GM12892 (cell line): ENCODE measurements around the gene CDC7.

Experiments used
- DNase-seq: peaks from one replicate; pipeline ENCODE4 v3.0.0; 2011; ENCODE audit not compliant: insufficient read length
- FAIRE-seq: peaks from 2 replicates; lab custom pipeline; 2011; peaks lifted over from hg19 to GRCh38; lab: Jason Lieb, UNC
- POLR2A ChIP-seq: IDR thresholded peaks from 2 replicates; pipeline ENCODE4 v1.6.1; 2011; ENCODE audit warnings: low read depth, low read length, control low read depth
- POLR2AphosphoS5 ChIP-seq: IDR thresholded peaks from 2 replicates; pipeline ENCODE4 v1.6.1; 2011; ENCODE audit warnings: low read depth, low read length, control low read depth
- TAF1 ChIP-seq: IDR thresholded peaks from 2 replicates; pipeline ENCODE4 v1.6.1; 2011; ENCODE audit warnings: low read depth, mild to moderate bottlenecking, control low read depth, low read length, borderline replicate concordance

CDC7 gene

DNA sequence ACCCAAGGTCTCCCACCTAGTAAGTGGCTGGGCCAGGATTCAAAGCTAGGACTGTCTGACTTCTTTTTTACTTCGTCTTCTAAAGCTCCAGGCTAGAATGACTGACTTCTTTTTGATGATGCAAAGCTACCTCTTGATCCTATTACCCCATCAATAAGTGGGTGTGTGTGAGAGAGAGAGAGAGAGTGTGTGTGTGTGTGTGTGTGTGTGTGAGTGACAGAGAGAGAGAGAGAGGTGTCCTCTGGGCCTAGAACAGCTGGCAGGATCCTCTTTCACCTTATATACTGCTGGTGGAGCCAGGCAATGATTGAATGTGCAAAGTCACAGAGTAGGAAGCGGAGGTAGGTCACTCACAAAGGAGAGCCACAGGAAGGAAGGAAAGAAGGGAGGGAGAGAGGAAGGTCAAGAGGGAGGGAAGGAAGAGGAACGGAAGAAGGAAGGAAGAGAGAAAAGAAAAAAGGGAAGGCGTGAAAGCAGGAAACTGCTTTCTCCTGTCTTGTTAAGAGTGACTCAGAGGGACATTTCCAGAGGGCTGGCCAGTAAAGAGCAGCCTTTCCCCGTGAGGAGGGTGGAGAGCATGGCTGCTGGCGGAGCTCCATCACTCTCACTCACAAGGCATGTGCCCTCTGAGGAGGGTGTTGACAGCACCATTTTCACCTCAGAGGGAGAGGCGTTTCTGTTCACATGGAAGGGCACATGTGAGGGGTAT is 68.9 kb downstream of the CDC7 start:
- TF ChIP-seq TAF1 (no peak), POLR2AphosphoS5 (no peak)
- FAIRE-seq (no peak), DNase-seq (no peak)

DNA sequence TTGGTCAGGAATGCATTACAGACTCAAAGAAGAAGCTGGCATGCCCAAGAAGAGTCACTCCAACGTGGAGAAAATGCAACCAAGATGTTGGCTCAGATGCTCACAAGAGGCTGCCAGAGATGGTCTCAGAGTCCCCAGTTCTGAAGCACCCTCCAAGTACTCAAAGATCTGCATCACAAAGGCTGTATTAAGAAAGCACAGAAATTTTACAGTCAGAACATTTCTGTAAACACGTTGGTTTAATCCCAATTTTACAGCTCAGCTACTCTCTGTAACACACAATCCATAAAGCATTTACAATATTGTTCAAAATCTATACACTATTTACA is 69.4 kb downstream of the CDC7 start:
- FAIRE-seq (no peak), DNase-seq (no peak)
- no peak for TF ChIP-seq POLR2A
- no peak for TF ChIP-seq POLR2AphosphoS5
- TF ChIP-seq TAF1 = no peak

DNA sequence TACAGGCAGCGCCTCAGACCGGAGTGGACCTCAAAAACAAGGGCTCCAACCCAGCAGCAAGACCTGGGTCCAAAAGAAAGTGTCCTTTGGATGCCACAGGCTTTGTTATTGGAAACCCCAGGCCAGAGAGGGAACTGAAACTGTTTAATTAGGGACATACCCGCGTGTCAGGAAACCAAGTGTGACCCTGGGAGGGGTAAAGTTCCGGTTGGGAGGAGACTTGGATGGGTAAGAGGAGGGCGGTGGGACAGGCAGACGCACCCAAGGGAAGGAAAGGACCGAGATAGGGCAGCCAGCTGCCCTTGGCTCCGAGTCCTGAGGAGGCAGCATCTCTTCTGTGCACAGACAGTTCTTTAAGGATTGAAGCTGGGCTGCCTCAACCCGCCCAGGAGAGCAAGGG is 71.4 kb downstream of the CDC7 start:
- peak; percentile 78 for FAIRE-seq

More for the DNA sequence above, 71.4 kb downstream of the CDC7 start:
- TF ChIP-seq TAF1 = 0 out of 2 replicates have a peak, but pooled peaks have one; percentile 14
- TF ChIP-seq POLR2A = no peak
- no peak for DNase-seq
